VCaP (cell line): ENCODE measurements around the gene C6orf141.
A peak's percentile ranks its signal among the peaks of the same experiment; 100 is the strongest.

Source experiments
- H3K27ac ChIP-seq: fragments of 450-650 bp; 2 replicates; pipeline ENCODE4 v1.5.1; 2017
- CTCF ChIP-seq: fragments of 450-650 bp; conservative IDR thresholded peaks from 2 replicates; pipeline ENCODE4 v1.5.1; 2017; ENCODE audit warnings: mild to moderate bottlenecking, moderate library complexity

Gene C6orf141

GRCh38 chr6:49558238-49558637 lies 7.8 kb downstream of the C6orf141 start:
- no peak overlapping the region for H3K27ac ChIP-seq
- no peak for TF ChIP-seq CTCF

- no peak for TF ChIP-seq CTCF
- no peak overlapping the region for H3K27ac ChIP-seq
These were observed 12.8 kb downstream of the C6orf141 start for GRCh38 chr6:49563006-49563886.

GRCh38 chr6:49564552-49564951 lies 14.1 kb downstream of the C6orf141 start:
- no peak overlapping the region for H3K27ac ChIP-seq
- TF ChIP-seq CTCF = no peak

- TF ChIP-seq CTCF = no peak
- no peak overlapping the region for H3K27ac ChIP-seq
These were observed 14.8 kb downstream of the C6orf141 start for GRCh38 chr6:49565261-49565660.

- no peak for TF ChIP-seq CTCF
- H3K27ac ChIP-seq = no peak overlapping the region
These were observed 15.4 kb downstream of the C6orf141 start for GRCh38 chr6:49565855-49566254.

GRCh38 chr6:49570474-49571079 lies 20.1 kb downstream of the C6orf141 start:
- peak; percentile 69 for TF ChIP-seq CTCF
- H3K27ac ChIP-seq = no peak overlapping the region

- no peak overlapping the region for H3K27ac ChIP-seq
- no peak for TF ChIP-seq CTCF
These were observed 26.1 kb downstream of the C6orf141 start for GRCh38 chr6:49576618-49577017.
